Left lung (tissue), 10 donors: ENCODE measurements around the gene PAQR7. TPM values are rescaled to one million over a fixed set of nuclear protein-coding genes. Genes with fewer than 3 reads are reported as not detected.
A peak's percentile ranks its signal among the peaks of the same experiment; 100 is the strongest.

ENCODE experiments used
- ATAC-seq: fragments of 200-7000 bp; cut with Tn5 transposase; one replicate; pipeline ENCODE4 v1.9.1; 2020; ENCODE audit warnings: moderate library complexity
- DNase-seq, 4 donors: peaks; one replicate each; pipeline ENCODE4 v3.0.0-alpha.2; 2013 to 2020
- H3K27ac ChIP-seq, 2 donors: fragments of 200-600 bp; sonication (generic) in 1 of 2; one replicate each; pipeline versions ENCODE4 v1.5.0 to v1.8.0; 2020 to 2021
- H3K27me3 ChIP-seq, 2 donors: fragments of 200-600 bp; sonication (generic) in 1 of 2; one replicate each; pipeline versions ENCODE4 v1.5.0 to v1.8.0; 2020 to 2021
- H3K36me3 ChIP-seq, 2 donors: fragments of 200-600 bp; sonication (generic) in 1 of 2; one replicate each; pipeline versions ENCODE4 v1.5.0 to v1.8.0; 2020 to 2021
- H3K4me1 ChIP-seq, 2 donors: fragments of 200-600 bp; one replicate each; pipeline ENCODE4 v1.8.0; 2021
- H3K4me3 ChIP-seq, 2 donors: fragments of 200-600 bp; sonication (generic) in 1 of 2; one replicate each; pipeline versions ENCODE4 v1.5.0 to v1.8.0; 2020 to 2021; ENCODE audit warnings: mild to moderate bottlenecking in 1 of 2
- H3K9me3 ChIP-seq, 2 donors: fragments of 200-600 bp; sonication (generic) in 1 of 2; one replicate each; pipeline versions ENCODE4 v1.5.0 to v1.8.0; 2020 to 2021
- CTCF ChIP-seq, 2 donors: fragments of 200-600 bp; sonication (generic) in 1 of 2; IDR thresholded peaks; one replicate each; pipeline versions ENCODE4 v1.5.0 to v1.8.0; 2021; ENCODE audit warnings: antibody characterized with exemption in 2 of 2
- intact Hi-C, 2 donors: fragments of 100-400 bp; cut with DNase I; formaldehyde crosslinking; loops; one replicate each; pipeline versions ENCODE4 v1.11.2 to v1.14.2; 2022
- polyA plus RNA-seq, 6 donors: library from polyadenylated mRNA; unstranded; fragments of 120-200 nt; gene quantifications; one replicate each; pipeline ENCODE4 v1.2.1, GENCODE V29; 2013; ENCODE audit not compliant: insufficient read length in 6 of 6
- total RNA-seq, 2 donors: library from RNA; stranded (reverse); fragmentation: NEBNext Ultra II Directional; extraction: Animal tissue kit (Norgen Biotek cat#: 25700); gene quantifications; one replicate each; pipeline ENCODE4 v1.2.1, GENCODE V29; 2021
- donor health status: DM: no; HTN: yes; CAD: no.
- donor health status: DM: no; HTN: no; CAD: no.

The PAQR7 gene
- total and polyA plus RNA-seq, 8 donors: 11.3 to 20.2 (median 17.8) TPM

DNA sequence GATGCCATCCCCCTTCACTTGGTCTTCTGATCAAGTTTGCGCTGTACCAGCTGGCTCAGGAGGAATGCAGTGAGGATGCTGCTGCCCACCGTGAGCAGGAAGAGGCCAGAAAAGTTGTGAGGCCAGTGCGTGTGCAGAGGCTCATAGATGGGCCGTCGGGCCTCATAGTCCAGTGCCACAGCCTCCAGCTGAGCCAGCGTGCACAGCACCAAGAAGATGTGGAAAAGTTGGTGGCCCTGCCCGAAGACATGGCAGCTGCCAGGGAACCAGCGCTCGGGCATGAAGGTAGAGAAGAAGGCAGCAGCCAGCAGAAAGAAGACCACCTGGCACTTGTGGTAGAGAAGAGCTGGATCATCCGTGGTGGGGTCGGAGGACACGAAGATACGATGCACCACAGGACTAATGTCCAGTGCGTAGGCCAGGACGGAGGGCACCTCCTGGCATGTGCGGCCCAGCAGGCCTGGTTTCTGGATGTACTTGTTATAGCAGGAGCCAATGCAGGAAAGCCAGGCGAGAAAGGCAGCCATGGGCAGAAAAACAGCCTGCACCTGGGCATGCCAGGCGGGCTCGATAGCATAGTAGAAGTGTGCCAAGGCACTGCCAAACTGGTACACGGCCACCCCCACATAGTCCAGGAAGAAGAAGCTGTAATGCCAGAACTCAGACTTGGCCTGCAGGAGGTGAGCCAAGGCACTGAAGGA is 12.6 kb downstream of the PAQR7 start:
- intact Hi-C loops: no loop called here
- ATAC-seq: no peak
- H3K4me3 ChIP-seq: no peak overlapping the region
- no peaks in the 10 kb centered on the region for H3K9me3 ChIP-seq
- peaks cover 0 to 10% of the 10 kb centered on the region in 2 donors for H3K36me3 ChIP-seq
- peaks cover 6 to 32% of the 10 kb centered on the region in 2 donors for H3K4me1 ChIP-seq
- H3K27ac ChIP-seq: no peak overlapping the region
- no peak for TF ChIP-seq CTCF (IDR thresholded peaks at IDR 0.05)
- DNase-seq: no peak
- H3K27me3 ChIP-seq: no peaks in the 10 kb centered on the region

GRCh38 chr1:25861316-25862286 is 13.9 kb downstream of the PAQR7 start:
- no peak overlapping the region for H3K4me3 ChIP-seq
- no peaks in the 10 kb centered on the region for H3K27me3 ChIP-seq
- H3K36me3 ChIP-seq: peaks cover 0 to 10% of the 10 kb centered on the region in 2 donors
- H3K4me1 ChIP-seq: peaks cover 6 to 32% of the 10 kb centered on the region in 2 donors
- peak in 1 of 4 donors; percentile 47 for DNase-seq
- no peak for TF ChIP-seq CTCF (IDR thresholded peaks at IDR 0.05)
- H3K9me3 ChIP-seq: no peaks in the 10 kb centered on the region
- no peak for ATAC-seq
- intact Hi-C loops: no loop called here
- H3K27ac ChIP-seq: peak overlapping the region in 1 of 2 donors; percentile 41

GRCh38 chr1:25858906-25859789 is 16.4 kb downstream of the PAQR7 start, which contains the start of gene AUNIP:
Gene AUNIP (minus strand): TSS chr1:25859457. CDS start chr1:25859357, 100 bp downstream.
- peak; percentile 99 for ATAC-seq
- TF ChIP-seq CTCF (IDR thresholded peaks at IDR 0.05): no peak
- Histone ChIP-seq H3K4me3 (peak within 1 kb of the TSS; percentile 42 to 58), H3K9me3 (no peaks in the 10 kb centered on the region), H3K4me1 (peaks cover 6 to 32% of the 10 kb centered on the region in 2 donors), H3K27ac (peak within 1 kb of the TSS; percentile 89 to 92), H3K36me3 (peaks cover 0 to 10% of the 10 kb centered on the region in 2 donors), H3K27me3 (no peaks in the 10 kb centered on the region)
- intact Hi-C loops: no loop called here
- peak; percentile 84 to 98 (median 91) for DNase-seq

DNA sequence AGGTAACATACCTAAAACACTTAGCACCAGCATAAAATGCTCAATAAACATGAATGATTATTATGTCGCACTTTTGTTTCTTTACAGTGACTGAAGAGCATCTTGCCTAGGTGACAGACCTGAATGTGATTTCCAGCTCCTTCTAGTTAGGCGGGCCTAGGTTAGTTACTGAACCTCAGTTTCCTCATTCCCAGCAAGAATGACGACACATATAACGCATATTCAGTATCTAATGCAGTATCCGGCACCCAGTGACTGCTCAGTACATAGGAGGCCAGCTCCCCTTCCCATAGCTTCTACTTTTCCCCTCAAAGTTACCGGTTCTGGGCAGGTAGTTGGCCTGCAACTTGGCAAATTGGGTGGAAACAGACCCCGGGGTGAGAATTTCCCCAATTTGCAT is 17.0 kb downstream of the PAQR7 start:
- H3K4me1 ChIP-seq: peaks cover 6 to 32% of the 10 kb centered on the region in 2 donors
- no peak overlapping the region for H3K27ac ChIP-seq
- peak overlapping the region; percentile 42 to 58 for H3K4me3 ChIP-seq
- intact Hi-C loops: no loop called here
- TF ChIP-seq CTCF (IDR thresholded peaks at IDR 0.05): no peak
- H3K9me3 ChIP-seq: no peaks in the 10 kb centered on the region
- DNase-seq: no peak
- H3K27me3 ChIP-seq: no peaks in the 10 kb centered on the region
- peaks cover 0 to 10% of the 10 kb centered on the region in 2 donors for H3K36me3 ChIP-seq
- ATAC-seq: no peak
